WTC11 (cell line): ENCODE data around the gene NRXN3. TPM values are rescaled to one million over a fixed set of nuclear protein-coding genes. Genes with fewer than 3 reads are reported as not detected.

Experiments used
- ATAC-seq: fragments of 200-7000 bp; cut with Tn5 transposase; 2 replicates; pipeline ENCODE4 v1.10.0; 2021; ENCODE audit warnings: mild to moderate bottlenecking, moderate library complexity
- CTCF ChIA-PET: fragments of 300-600 bp; sonication (Branson Sonifier 250); formaldehyde crosslinking; loops from one replicate; lab custom pipeline; 2021; ENCODE audit warnings: antibody characterized with exemption; lab: Charles Lee
- POLR2A ChIA-PET: fragments of 350-600 bp; sonication (Branson Sonifier 250); formaldehyde crosslinking; loops from one replicate; lab custom pipeline; 2021; ENCODE audit warnings: antibody characterized with exemption; lab: Charles Lee
- DNase-seq: peaks from one replicate; pipeline ENCODE4 v3.0.0; 2021; ENCODE audit warnings: low spot score
- H3K27ac Mint-ChIP-seq: 2 replicates; pipeline ENCODE4 v1.8.0; 2021; ENCODE audit warnings: mixed read lengths
- H3K27me3 Mint-ChIP-seq: 2 replicates; pipeline ENCODE4 v1.8.0; 2021; ENCODE audit warnings: low read depth, mild to moderate bottlenecking, moderate library complexity, mixed read lengths
- H3K36me3 Mint-ChIP-seq: 2 replicates; pipeline ENCODE4 v1.8.0; 2021; ENCODE audit warnings: mixed read lengths
- H3K4me1 Mint-ChIP-seq: 2 replicates; pipeline ENCODE4 v1.8.0; 2022; ENCODE audit warnings: mixed read lengths
- H3K4me3 Mint-ChIP-seq: 2 replicates; pipeline ENCODE4 v1.8.0; 2021; ENCODE audit warnings: mild to moderate bottlenecking, moderate library complexity, mixed read lengths
- H3K9me3 Mint-ChIP-seq: 2 replicates; pipeline ENCODE4 v1.8.0; 2021; ENCODE audit warnings: mixed read lengths
- EMX1 ChIP-seq: fragments of 250-450 bp; sonication (Bioruptor Pico); IDR thresholded peaks from 2 replicates; pipeline ENCODE4 v1.8.0; 2021; ENCODE audit warnings: mild to moderate bottlenecking
- GABPB1 ChIP-seq: sonication (generic); formaldehyde crosslinking; IDR thresholded peaks from 2 replicates; pipeline ENCODE4 v1.8.1; 2023; ENCODE audit warnings: mild to moderate bottlenecking, missing genetic modification reagents
- JAZF1 ChIP-seq: fragments of 250-450 bp; sonication (Bioruptor Pico); IDR thresholded peaks from 2 replicates; pipeline ENCODE4 v1.9.0; 2021; ENCODE audit warnings: moderate library complexity, mild to moderate bottlenecking, inconsistent platforms
- NFATC4 ChIP-seq: fragments of 250-450 bp; sonication (Bioruptor Pico); IDR thresholded peaks from 2 replicates; pipeline ENCODE4 v1.9.0; 2021; ENCODE audit warnings: mild to moderate bottlenecking
- NFYB ChIP-seq: sonication (generic); formaldehyde crosslinking; conservative IDR thresholded peaks from 2 replicates; pipeline ENCODE4 v1.8.0; 2022; ENCODE audit warnings: low read depth, missing genetic modification reagents
- RORB ChIP-seq: fragments of 250-450 bp; sonication (Bioruptor Pico); IDR thresholded peaks from 2 replicates; pipeline ENCODE4 v1.9.0; 2021; ENCODE audit warnings: mild to moderate bottlenecking
- SOX15 ChIP-seq: fragments of 250-450 bp; sonication (Bioruptor Pico); IDR thresholded peaks from 2 replicates; pipeline ENCODE4 v1.9.0; 2021; ENCODE audit warnings: mild to moderate bottlenecking
- TP53 ChIP-seq: sonication (generic); formaldehyde crosslinking; IDR thresholded peaks from 2 replicates; pipeline ENCODE4 v1.8.1; 2023; ENCODE audit warnings: mild to moderate bottlenecking, missing genetic modification reagents
- ZNF121 ChIP-seq: sonication (generic); formaldehyde crosslinking; IDR thresholded peaks from 2 replicates; pipeline ENCODE4 v1.8.0; 2023; ENCODE audit warnings: missing genetic modification reagents
- ZNF396 ChIP-seq: fragments of 250-450 bp; sonication (Bioruptor Pico); IDR thresholded peaks from 2 replicates; pipeline ENCODE4 v1.8.0; 2021; ENCODE audit warnings: mild to moderate bottlenecking, moderate library complexity, borderline replicate concordance
- total RNA-seq: library from RNA; stranded (reverse); gene quantifications from 3 replicates; pipeline ENCODE4 v1.2.3, GENCODE V29; 2021
- TF ChIP-seq, protein P1 (sequence below): sonication (generic); formaldehyde crosslinking; IDR thresholded peaks from 2 replicates; pipeline ENCODE4 v1.8.1; 2023; ENCODE audit warnings: mild to moderate bottlenecking, missing genetic modification reagents
- TF ChIP-seq, protein P2 (sequence below): sonication (generic); formaldehyde crosslinking; IDR thresholded peaks from 2 replicates; pipeline ENCODE4 v1.8.1; 2023; ENCODE audit warnings: mild to moderate bottlenecking, missing genetic modification reagents, moderate library complexity
- TF ChIP-seq, protein P3 (sequence below): sonication (generic); formaldehyde crosslinking; IDR thresholded peaks from 2 replicates; pipeline ENCODE4 v1.8.1; 2023; ENCODE audit warnings: mild to moderate bottlenecking, moderate library complexity, missing genetic modification reagents
- TF ChIP-seq, protein P4 (sequence below): sonication (generic); formaldehyde crosslinking; IDR thresholded peaks from 2 replicates; pipeline ENCODE4 v1.8.1; 2022; ENCODE audit warnings: missing genetic modification reagents, borderline replicate concordance
- TF ChIP-seq, protein P5 (sequence below): sonication (generic); formaldehyde crosslinking; conservative IDR thresholded peaks from 2 replicates; pipeline ENCODE4 v1.8.1; 2022; ENCODE audit warnings: mild to moderate bottlenecking, missing genetic modification reagents
- TF ChIP-seq, protein P6 (sequence below): sonication (generic); formaldehyde crosslinking; conservative IDR thresholded peaks from 2 replicates; pipeline ENCODE4 v1.8.1; 2023; ENCODE audit warnings: mild to moderate bottlenecking, low read depth, missing genetic modification reagents, moderate library complexity
- TF ChIP-seq, protein P7 (sequence below): sonication (generic); formaldehyde crosslinking; IDR thresholded peaks from 2 replicates; pipeline ENCODE4 v1.8.0; 2022; ENCODE audit warnings: mild to moderate bottlenecking, missing genetic modification reagents
- TF ChIP-seq, protein P8 (sequence below): sonication (generic); formaldehyde crosslinking; IDR thresholded peaks from 2 replicates; pipeline ENCODE4 v1.8.1; 2023; ENCODE audit warnings: mild to moderate bottlenecking, missing genetic modification reagents
- TF ChIP-seq, protein P9 (sequence below): sonication (generic); formaldehyde crosslinking; IDR thresholded peaks from 2 replicates; pipeline ENCODE4 v1.8.0; 2022; ENCODE audit warnings: mild to moderate bottlenecking, missing genetic modification reagents

Gene NRXN3
- total RNA-seq, 1 experiment from 2014 or later = 3.0 TPM

DNA sequence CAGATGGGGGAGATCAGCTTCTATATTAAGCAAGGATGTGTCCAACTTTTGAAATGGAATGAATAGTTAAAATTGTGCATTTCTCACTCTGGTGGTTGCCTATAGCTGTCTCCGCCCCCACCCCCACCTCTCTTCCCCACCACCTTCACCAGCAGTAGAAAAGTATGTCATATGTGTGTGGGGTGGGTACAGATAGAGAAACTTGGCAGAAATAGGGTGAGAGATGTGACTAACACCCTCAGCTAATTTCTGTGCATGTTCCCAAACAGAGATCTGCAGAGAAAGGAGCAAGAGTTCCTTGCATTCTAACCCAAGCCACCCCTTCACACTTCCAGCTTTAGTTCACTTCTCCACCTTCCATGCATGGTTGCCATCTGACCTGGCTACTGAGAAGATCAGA, 980.1 kb downstream of the NRXN3 start (continued):
- TF ChIP-seq, protein P1, sequence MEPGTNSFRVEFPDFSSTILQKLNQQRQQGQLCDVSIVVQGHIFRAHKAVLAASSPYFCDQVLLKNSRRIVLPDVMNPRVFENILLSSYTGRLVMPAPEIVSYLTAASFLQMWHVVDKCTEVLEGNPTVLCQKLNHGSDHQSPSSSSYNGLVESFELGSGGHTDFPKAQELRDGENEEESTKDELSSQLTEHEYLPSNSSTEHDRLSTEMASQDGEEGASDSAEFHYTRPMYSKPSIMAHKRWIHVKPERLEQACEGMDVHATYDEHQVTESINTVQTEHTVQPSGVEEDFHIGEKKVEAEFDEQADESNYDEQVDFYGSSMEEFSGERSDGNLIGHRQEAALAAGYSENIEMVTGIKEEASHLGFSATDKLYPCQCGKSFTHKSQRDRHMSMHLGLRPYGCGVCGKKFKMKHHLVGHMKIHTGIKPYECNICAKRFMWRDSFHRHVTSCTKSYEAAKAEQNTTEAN = no peak
- TF ChIP-seq, protein P2, sequence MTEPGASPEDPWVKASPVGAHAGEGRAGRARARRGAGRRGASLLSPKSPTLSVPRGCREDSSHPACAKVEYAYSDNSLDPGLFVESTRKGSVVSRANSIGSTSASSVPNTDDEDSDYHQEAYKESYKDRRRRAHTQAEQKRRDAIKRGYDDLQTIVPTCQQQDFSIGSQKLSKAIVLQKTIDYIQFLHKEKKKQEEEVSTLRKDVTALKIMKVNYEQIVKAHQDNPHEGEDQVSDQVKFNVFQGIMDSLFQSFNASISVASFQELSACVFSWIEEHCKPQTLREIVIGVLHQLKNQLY (CRISPR knock-in tag) = no peak
- TF ChIP-seq EMX1 (CRISPR knock-in tag) (no peak), NFATC4 (CRISPR knock-in tag) (no peak), ZNF121 (CRISPR knock-in tag) (no peak)
- TF ChIP-seq, protein P3, sequence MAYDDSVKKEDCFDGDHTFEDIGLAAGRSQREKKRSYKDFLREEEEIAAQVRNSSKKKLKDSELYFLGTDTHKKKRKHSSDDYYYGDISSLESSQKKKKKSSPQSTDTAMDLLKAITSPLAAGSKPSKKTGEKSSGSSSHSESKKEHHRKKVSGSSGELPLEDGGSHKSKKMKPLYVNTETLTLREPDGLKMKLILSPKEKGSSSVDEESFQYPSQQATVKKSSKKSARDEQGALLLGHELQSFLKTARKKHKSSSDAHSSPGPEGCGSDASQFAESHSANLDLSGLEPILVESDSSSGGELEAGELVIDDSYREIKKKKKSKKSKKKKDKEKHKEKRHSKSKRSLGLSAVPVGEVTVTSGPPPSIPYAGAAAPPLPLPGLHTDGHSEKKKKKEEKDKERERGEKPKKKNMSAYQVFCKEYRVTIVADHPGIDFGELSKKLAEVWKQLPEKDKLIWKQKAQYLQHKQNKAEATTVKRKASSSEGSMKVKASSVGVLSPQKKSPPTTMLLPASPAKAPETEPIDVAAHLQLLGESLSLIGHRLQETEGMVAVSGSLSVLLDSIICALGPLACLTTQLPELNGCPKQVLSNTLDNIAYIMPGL (CRISPR knock-in tag) = no peak
- TF ChIP-seq, all 79 proteins: peak for 0

DNA sequence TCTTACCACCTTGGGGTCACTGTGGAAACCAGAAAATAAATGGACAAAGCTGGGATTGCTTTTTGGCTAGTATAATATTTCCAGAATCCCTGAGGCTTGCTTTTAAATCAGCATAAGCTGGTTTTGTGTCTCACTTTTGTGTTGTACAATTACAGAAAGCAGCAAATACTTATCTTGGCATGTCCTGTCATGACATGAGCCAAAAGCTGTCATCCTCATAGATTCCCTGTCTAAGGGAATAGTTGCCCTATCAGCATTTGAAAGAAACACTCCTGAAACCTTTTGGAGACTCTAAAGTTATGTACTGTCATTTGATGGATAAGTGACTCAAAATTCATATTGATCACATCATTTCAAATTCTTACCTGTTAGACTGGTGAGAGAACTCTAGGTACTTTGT, 987.2 kb downstream of the NRXN3 start:
- ChIA-PET POLR2A (no interaction called here), CTCF (no interaction called here)
- no peak for DNase-seq
- ATAC-seq = no peak
- H3K9me3 Mint-ChIP-seq = peaks cover 11% of the 10 kb centered on the region; the same call in 1 of the 2 replicates
- TF ChIP-seq, protein P4, sequence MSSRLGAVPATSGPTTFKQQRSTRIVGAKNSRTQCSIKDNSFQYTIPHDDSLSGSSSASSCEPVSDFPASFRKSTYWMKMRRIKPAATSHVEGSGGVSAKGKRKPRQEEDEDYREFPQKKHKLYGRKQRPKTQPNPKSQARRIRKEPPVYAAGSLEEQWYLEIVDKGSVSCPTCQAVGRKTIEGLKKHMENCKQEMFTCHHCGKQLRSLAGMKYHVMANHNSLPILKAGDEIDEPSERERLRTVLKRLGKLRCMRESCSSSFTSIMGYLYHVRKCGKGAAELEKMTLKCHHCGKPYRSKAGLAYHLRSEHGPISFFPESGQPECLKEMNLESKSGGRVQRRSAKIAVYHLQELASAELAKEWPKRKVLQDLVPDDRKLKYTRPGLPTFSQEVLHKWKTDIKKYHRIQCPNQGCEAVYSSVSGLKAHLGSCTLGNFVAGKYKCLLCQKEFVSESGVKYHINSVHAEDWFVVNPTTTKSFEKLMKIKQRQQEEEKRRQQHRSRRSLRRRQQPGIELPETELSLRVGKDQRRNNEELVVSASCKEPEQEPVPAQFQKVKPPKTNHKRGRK = no peak
- no peak overlapping the region for H3K27ac Mint-ChIP-seq
- no peaks in the 10 kb centered on the region for H3K36me3 Mint-ChIP-seq
- no peaks in the 10 kb centered on the region for H3K4me1 Mint-ChIP-seq
- peaks cover 7% of the 10 kb centered on the region; the same call in 1 of the 2 replicates for H3K27me3 Mint-ChIP-seq
- H3K4me3 Mint-ChIP-seq = no peak overlapping the region

DNA sequence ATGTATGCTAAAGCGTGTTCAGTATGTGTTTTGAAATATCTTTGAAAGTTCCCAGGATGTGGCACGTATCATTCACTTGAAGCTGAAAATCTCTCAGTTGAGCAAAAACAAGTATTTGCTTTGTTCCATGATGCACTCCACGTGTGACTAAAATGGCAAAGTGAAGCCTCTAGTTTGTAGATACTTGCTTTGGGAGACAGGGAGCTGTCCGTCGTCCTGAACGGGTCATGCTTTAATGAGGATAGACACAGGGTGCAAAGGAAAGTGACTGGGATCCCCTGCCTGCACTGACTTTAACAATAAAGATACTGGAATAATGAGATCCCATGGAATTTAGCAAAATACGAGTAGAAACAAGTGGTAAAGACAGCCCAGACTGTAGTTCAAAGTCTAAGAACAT, 991.4 kb downstream of the NRXN3 start:
- CTCF ChIA-PET = no interaction called here
- peaks cover 7% of the 10 kb centered on the region; the same call in 1 of the 2 replicates for H3K27me3 Mint-ChIP-seq
- ATAC-seq = peak; percentile 65
- TF ChIP-seq RORB (CRISPR knock-in tag) = no peak
- no peak for TF ChIP-seq NFYB
- TF ChIP-seq TP53 (CRISPR knock-in tag) = no peak
- no peak for TF ChIP-seq GABPB1 (CRISPR knock-in tag)
- TF ChIP-seq SOX15 (CRISPR knock-in tag) = no peak
- TF ChIP-seq, protein P5, sequence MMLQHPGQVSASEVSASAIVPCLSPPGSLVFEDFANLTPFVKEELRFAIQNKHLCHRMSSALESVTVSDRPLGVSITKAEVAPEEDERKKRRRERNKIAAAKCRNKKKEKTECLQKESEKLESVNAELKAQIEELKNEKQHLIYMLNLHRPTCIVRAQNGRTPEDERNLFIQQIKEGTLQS = no peak
- TF ChIP-seq ZNF396 = no peak
- TF ChIP-seq, protein P6, sequence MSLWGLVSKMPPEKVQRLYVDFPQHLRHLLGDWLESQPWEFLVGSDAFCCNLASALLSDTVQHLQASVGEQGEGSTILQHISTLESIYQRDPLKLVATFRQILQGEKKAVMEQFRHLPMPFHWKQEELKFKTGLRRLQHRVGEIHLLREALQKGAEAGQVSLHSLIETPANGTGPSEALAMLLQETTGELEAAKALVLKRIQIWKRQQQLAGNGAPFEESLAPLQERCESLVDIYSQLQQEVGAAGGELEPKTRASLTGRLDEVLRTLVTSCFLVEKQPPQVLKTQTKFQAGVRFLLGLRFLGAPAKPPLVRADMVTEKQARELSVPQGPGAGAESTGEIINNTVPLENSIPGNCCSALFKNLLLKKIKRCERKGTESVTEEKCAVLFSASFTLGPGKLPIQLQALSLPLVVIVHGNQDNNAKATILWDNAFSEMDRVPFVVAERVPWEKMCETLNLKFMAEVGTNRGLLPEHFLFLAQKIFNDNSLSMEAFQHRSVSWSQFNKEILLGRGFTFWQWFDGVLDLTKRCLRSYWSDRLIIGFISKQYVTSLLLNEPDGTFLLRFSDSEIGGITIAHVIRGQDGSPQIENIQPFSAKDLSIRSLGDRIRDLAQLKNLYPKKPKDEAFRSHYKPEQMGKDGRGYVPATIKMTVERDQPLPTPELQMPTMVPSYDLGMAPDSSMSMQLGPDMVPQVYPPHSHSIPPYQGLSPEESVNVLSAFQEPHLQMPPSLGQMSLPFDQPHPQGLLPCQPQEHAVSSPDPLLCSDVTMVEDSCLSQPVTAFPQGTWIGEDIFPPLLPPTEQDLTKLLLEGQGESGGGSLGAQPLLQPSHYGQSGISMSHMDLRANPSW (CRISPR knock-in tag) = no peak
- TF ChIP-seq, protein P7, sequence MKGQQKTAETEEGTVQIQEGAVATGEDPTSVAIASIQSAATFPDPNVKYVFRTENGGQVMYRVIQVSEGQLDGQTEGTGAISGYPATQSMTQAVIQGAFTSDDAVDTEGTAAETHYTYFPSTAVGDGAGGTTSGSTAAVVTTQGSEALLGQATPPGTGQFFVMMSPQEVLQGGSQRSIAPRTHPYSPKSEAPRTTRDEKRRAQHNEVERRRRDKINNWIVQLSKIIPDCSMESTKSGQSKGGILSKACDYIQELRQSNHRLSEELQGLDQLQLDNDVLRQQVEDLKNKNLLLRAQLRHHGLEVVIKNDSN (CRISPR knock-in tag) = no peak
- TF ChIP-seq, protein P3 (CRISPR knock-in tag) = no peak
- TF ChIP-seq, protein P8, sequence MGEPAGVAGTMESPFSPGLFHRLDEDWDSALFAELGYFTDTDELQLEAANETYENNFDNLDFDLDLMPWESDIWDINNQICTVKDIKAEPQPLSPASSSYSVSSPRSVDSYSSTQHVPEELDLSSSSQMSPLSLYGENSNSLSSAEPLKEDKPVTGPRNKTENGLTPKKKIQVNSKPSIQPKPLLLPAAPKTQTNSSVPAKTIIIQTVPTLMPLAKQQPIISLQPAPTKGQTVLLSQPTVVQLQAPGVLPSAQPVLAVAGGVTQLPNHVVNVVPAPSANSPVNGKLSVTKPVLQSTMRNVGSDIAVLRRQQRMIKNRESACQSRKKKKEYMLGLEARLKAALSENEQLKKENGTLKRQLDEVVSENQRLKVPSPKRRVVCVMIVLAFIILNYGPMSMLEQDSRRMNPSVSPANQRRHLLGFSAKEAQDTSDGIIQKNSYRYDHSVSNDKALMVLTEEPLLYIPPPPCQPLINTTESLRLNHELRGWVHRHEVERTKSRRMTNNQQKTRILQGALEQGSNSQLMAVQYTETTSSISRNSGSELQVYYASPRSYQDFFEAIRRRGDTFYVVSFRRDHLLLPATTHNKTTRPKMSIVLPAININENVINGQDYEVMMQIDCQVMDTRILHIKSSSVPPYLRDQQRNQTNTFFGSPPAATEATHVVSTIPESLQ (CRISPR knock-in tag) = no peak
- no peak for TF ChIP-seq JAZF1 (CRISPR knock-in tag)
- TF ChIP-seq, protein P9, sequence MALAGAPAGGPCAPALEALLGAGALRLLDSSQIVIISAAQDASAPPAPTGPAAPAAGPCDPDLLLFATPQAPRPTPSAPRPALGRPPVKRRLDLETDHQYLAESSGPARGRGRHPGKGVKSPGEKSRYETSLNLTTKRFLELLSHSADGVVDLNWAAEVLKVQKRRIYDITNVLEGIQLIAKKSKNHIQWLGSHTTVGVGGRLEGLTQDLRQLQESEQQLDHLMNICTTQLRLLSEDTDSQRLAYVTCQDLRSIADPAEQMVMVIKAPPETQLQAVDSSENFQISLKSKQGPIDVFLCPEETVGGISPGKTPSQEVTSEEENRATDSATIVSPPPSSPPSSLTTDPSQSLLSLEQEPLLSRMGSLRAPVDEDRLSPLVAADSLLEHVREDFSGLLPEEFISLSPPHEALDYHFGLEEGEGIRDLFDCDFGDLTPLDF (CRISPR knock-in tag) = no peak

More for the DNA sequence above, 991.4 kb downstream of the NRXN3 start:
- POLR2A ChIA-PET = no interaction called here
- Mint-ChIP-seq H3K4me1 (no peaks in the 10 kb centered on the region), H3K36me3 (no peaks in the 10 kb centered on the region), H3K4me3 (no peak overlapping the region), H3K9me3 (peaks cover 19% of the 10 kb centered on the region), H3K27ac (no peak overlapping the region)
- peak; percentile 59 for DNase-seq
